Mesodermal cell (in vitro differentiated cells): ENCODE data around the gene ISLR2.

ENCODE experiments used
- H3K27ac ChIP-seq: 2 replicates; pipeline ENCODE4 v1.7.0; 2013; ENCODE audit warnings: mild to moderate bottlenecking, low read depth, low read length, moderate library complexity; ENCODE audit not compliant: severe bottlenecking
- H3K36me3 ChIP-seq: 2 replicates; pipeline ENCODE4 v1.7.1; 2013; ENCODE audit warnings: mild to moderate bottlenecking, low read length, moderate library complexity; ENCODE audit not compliant: control insufficient read depth, insufficient read depth
- H3K4me1 ChIP-seq: one replicate; pipeline ENCODE4 v1.7.1; 2013; ENCODE audit warnings: mild to moderate bottlenecking, low read length; ENCODE audit not compliant: insufficient read depth, control insufficient read depth, poor library complexity, severe bottlenecking
- H3K4me3 ChIP-seq: 2 replicates; pipeline ENCODE4 v1.7.0; 2013; ENCODE audit warnings: low read length, control low read depth, mild to moderate bottlenecking; ENCODE audit not compliant: insufficient read depth, poor library complexity, severe bottlenecking; ENCODE audit errors: extremely low read depth
- H3K9me3 ChIP-seq: 2 replicates; pipeline ENCODE4 v1.7.1; 2013; ENCODE audit warnings: mild to moderate bottlenecking, low read length, moderate library complexity; ENCODE audit not compliant: control insufficient read depth
- WGBS, 2 experiments: methylation state at CpG; one replicate each; pipeline ENCODE4 v1.1.5; 2013; ENCODE audit warnings: missing lambda C conversion rate in 2 of 2; ENCODE audit not compliant: insufficient coverage in 2 of 2; 5-methylcytosine and 5-hydroxymethylcytosine counted together

The ISLR2 gene

GRCh38 chr15:74129586-74130154 is 716 bp upstream of the ISLR2 start:
- peak overlapping the region; percentile 41 for H3K4me3 ChIP-seq
- peaks cover 4% of the 10 kb centered on the region for H3K9me3 ChIP-seq
- WGBS, 2 experiments, result 0 to 2% methylated on average over 32 to 34 of the region's 40 CpGs
- H3K4me1 ChIP-seq, result peaks cover 29% of the 10 kb centered on the region
- no peaks in the 10 kb centered on the region for H3K36me3 ChIP-seq
- H3K27ac ChIP-seq, result no peak overlapping the region

- 6 to 7% methylated on average over 16 to 22 of the region's 28 CpGs for WGBS, 2 experiments
- H3K4me3 ChIP-seq, result peak overlapping the region; percentile 23
- no peak overlapping the region for H3K27ac ChIP-seq
- peaks cover 4% of the 10 kb centered on the region for H3K9me3 ChIP-seq
- H3K36me3 ChIP-seq, result no peaks in the 10 kb centered on the region
- H3K4me1 ChIP-seq, result peaks cover 33% of the 10 kb centered on the region
These were observed 652 bp downstream of the ISLR2 start for GRCh38 chr15:74130849-74131627.

GRCh38 chr15:74131628-74132413 is 1.4 kb downstream of the ISLR2 start:
- Histone ChIP-seq H3K27ac (no peak overlapping the region), H3K4me3 (no peak overlapping the region), H3K36me3 (no peaks in the 10 kb centered on the region), H3K9me3 (peaks cover 4% of the 10 kb centered on the region), H3K4me1 (peaks cover 33% of the 10 kb centered on the region)
- 34 to 53% methylated on average over 16 of the region's 20 CpGs for WGBS, 2 experiments

- Histone ChIP-seq H3K27ac (no peak overlapping the region), H3K4me1 (peaks cover 33% of the 10 kb centered on the region), H3K4me3 (no peak overlapping the region), H3K9me3 (peaks cover 4% of the 10 kb centered on the region), H3K36me3 (no peaks in the 10 kb centered on the region)
- WGBS, 2 experiments, result 37 to 47% methylated on average over 76 to 87 of the region's 90 CpGs
These were observed 2.6 kb downstream of the ISLR2 start for GRCh38 chr15:74132681-74133651.

- Histone ChIP-seq H3K4me1 (peaks cover 26% of the 10 kb centered on the region), H3K9me3 (peaks cover 4% of the 10 kb centered on the region), H3K4me3 (no peak overlapping the region), H3K27ac (no peak overlapping the region), H3K36me3 (no peaks in the 10 kb centered on the region)
- WGBS, 2 experiments, result 36 to 38% methylated on average over 67 to 71 of the region's 71 CpGs
These were observed 3.5 kb downstream of the ISLR2 start for GRCh38 chr15:74133694-74134386.

- Histone ChIP-seq H3K9me3 (peaks cover 4% of the 10 kb centered on the region), H3K27ac (no peak overlapping the region), H3K4me3 (no peak overlapping the region), H3K36me3 (no peaks in the 10 kb centered on the region), H3K4me1 (peaks cover 24% of the 10 kb centered on the region)
- WGBS, 2 experiments, result 30 to 40% methylated on average over 41 to 51 of the region's 53 CpGs
These were observed 4.1 kb downstream of the ISLR2 start for GRCh38 chr15:74134387-74135027.

GRCh38 chr15:74135041-74135565 is 4.7 kb downstream of the ISLR2 start:
- Histone ChIP-seq H3K36me3 (no peaks in the 10 kb centered on the region), H3K4me1 (peaks cover 27% of the 10 kb centered on the region), H3K9me3 (peaks cover 4% of the 10 kb centered on the region), H3K4me3 (peak overlapping the region; percentile 40), H3K27ac (no peak overlapping the region)
- WGBS, 2 experiments, result 44 to 53% methylated on average over 3 to 18 of the region's 27 CpGs

- Histone ChIP-seq H3K27ac (peak overlapping the region; percentile 18), H3K9me3 (peaks cover 4% of the 10 kb centered on the region), H3K36me3 (no peaks in the 10 kb centered on the region), H3K4me3 (peak overlapping the region; percentile 22), H3K4me1 (peaks cover 19% of the 10 kb centered on the region)
- whole genome bisulfite sequencing, 2 experiments, result 0 to 1% methylated on average over 8 to 16 of the region's 26 CpGs
These were observed 6.1 kb downstream of the ISLR2 start for GRCh38 chr15:74136540-74136813.

- WGBS, 2 experiments, result 50 to 60% methylated on average over 15 to 18 of the region's 18 CpGs
- peak overlapping the region; percentile 22 for H3K4me3 ChIP-seq
These were observed 6.6 kb downstream of the ISLR2 start for GRCh38 chr15:74136814-74137536.

More at GRCh38 chr15:74136814-74137536, 6.6 kb downstream of the ISLR2 start:
- H3K4me1 ChIP-seq, result peaks cover 23% of the 10 kb centered on the region
- H3K36me3 ChIP-seq, result no peaks in the 10 kb centered on the region
- peak overlapping the region; percentile 18 for H3K27ac ChIP-seq
- peaks cover 4% of the 10 kb centered on the region for H3K9me3 ChIP-seq
